ENCODE data around the gene VEGFC. TPM values are rescaled to one million over a fixed set of nuclear protein-coding genes. Genes with fewer than 3 reads are reported as not detected.

The VEGFC gene
- total RNA-seq, 1 donor from 2014 or later: 5.8 TPM

GRCh38 chr4:176708771-176709311, 83.9 kb downstream of the VEGFC start:
- DNase-seq (ENCODE audit: low spot score): no peak

- no peak for DNase-seq (ENCODE audit: low spot score)
Measured at GRCh38 chr4:176690716-176691115, 102.0 kb downstream of the VEGFC start.

GRCh38 chr4:176680668-176681180, 112.0 kb downstream of the VEGFC start:
- DNase-seq (ENCODE audit: low spot score): no peak

GRCh38 chr4:176676901-176677300, 115.8 kb downstream of the VEGFC start:
- no peak for DNase-seq (ENCODE audit: low spot score)

GRCh38 chr4:176675810-176676209, 116.9 kb downstream of the VEGFC start:
- no peak for DNase-seq (ENCODE audit: low spot score)

- peak; percentile 40 for DNase-seq (ENCODE audit: low spot score)
Measured at GRCh38 chr4:176671532-176671931, 121.2 kb downstream of the VEGFC start.

- no peak for DNase-seq (ENCODE audit: low spot score)
Measured at GRCh38 chr4:176668324-176668723, 124.4 kb downstream of the VEGFC start.

- DNase-seq (ENCODE audit: low spot score): no peak
Measured at GRCh38 chr4:176664964-176665363, 127.8 kb downstream of the VEGFC start.

- no peak for DNase-seq (ENCODE audit: low spot score)
Measured at GRCh38 chr4:176660561-176660960, 132.2 kb downstream of the VEGFC start.

GRCh38 chr4:176656108-176656507, 136.6 kb downstream of the VEGFC start:
- DNase-seq (ENCODE audit: low spot score): no peak

GRCh38 chr4:176654565-176655216, 138.0 kb downstream of the VEGFC start:
- DNase-seq (ENCODE audit: low spot score): no peak

- peak; percentile 44 for DNase-seq (ENCODE audit: low spot score)
Measured at GRCh38 chr4:176653401-176654220, 139.1 kb downstream of the VEGFC start.

- no peak for DNase-seq (ENCODE audit: low spot score)
Measured at GRCh38 chr4:176646311-176646710, 146.4 kb downstream of the VEGFC start.

- DNase-seq (ENCODE audit: low spot score): no peak
Measured at GRCh38 chr4:176645246-176645960, 147.3 kb downstream of the VEGFC start.

GRCh38 chr4:176642472-176642871, 150.2 kb downstream of the VEGFC start:
- DNase-seq (ENCODE audit: low spot score): no peak

- no peak for DNase-seq (ENCODE audit: low spot score)
Measured at GRCh38 chr4:176641237-176641636, 151.5 kb downstream of the VEGFC start.

GRCh38 chr4:176638992-176639391, 153.7 kb downstream of the VEGFC start:
- DNase-seq (ENCODE audit: low spot score): no peak

- no peak for DNase-seq (ENCODE audit: low spot score)
Measured at GRCh38 chr4:176636292-176636691, 156.4 kb downstream of the VEGFC start.

- no peak for DNase-seq (ENCODE audit: low spot score)
Measured at GRCh38 chr4:176635372-176636261, 157.1 kb downstream of the VEGFC start.
